Dermis microvascular lymphatic vessel endothelial cell (primary cell): ENCODE results near the gene PDCD6IP. TPM values are rescaled to one million over a fixed set of nuclear protein-coding genes. Genes with fewer than 3 reads are reported as not detected.
"Not testable (repeated sequence)": the region's sequence is repeated elsewhere in the genome, so short reads cannot be mapped to it uniquely, and the experiment has no call there.

Experiments
- DNase-seq, 2 donors: peaks; one replicate each; pipeline versions ENCODE4 v3.0.0 to v3.0.0-alpha.2; 2010; ENCODE audit warnings: low read depth in 2 of 2
- total RNA-seq: library from RNA; depleted of rRNA; stranded (reverse); fragments of >200 nt; gene quantifications from 2 replicates; pipeline ENCODE4 v1.2.1, GENCODE V29; 2014

Gene PDCD6IP
- total RNA-seq, 1 donor from 2014 or later: 73.7 TPM

DNA sequence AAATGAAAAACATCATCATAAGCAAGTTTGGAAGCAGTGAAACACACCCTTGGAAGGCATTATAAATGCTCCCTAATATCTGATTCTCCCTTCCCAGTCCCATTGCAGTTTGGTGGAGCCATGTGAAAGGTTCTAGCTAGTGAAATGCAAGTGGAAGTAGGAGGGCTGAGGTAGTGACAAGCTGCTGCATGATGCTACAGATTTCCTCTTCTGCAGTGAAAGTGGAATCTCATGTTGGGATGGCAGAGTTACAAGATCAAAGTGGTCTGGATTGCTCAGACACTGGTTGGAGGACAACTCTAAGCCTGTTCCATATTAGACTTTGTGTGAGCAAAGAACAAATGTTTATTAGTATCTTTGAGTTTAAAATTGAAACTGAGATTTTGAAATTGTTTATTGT is 3.3 kb upstream of the PDCD6IP start:
- DNase-seq: no peak

DNA sequence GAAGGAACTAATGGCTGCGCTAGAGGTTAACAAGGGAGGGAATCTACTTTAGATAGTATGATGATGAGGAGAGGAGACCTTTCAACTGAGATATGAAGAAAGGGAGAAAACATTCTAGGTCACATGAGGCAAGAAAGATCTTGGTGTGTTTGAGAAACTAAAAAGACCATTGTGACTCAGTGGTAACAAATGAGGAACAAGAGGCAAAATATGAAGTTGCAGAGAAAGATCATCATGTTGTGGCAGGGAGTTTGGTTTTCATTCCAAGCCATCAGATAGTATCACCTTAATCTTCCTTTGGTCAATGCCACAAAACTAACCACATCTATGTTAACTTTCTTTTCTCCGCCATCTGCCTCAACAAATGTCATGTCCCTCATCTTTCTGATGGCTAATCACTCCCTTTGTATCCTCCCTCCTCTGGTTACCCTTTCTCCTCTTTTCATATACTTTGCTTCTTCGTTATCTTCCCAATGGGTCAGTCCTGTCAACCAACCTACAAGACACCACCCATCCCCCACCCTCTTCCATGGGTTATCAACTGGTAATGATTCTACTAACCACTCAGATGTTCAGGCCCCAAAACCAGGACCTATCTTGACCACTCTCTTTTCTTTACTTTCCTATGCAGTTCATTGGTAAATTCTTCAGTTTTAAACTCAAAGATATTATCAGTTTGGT is 2.4 kb upstream of the PDCD6IP start:
- DNase-seq: no peak

DNA sequence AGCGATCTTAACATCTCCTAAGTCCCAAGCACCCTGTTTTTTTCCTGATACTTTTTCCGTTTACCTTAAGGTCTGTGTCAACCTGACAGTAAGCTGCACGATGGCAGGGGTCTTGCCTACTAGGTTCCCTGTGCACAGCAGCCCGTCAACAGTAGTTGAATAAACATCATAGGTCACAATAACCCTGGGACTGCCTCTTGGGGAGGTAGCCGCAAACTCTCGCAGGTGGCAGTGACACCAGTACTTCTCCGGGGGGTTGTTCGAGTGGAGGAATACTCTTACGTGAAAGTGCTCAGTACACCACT is 365 bp upstream of the PDCD6IP start:
- no peak for DNase-seq

DNA sequence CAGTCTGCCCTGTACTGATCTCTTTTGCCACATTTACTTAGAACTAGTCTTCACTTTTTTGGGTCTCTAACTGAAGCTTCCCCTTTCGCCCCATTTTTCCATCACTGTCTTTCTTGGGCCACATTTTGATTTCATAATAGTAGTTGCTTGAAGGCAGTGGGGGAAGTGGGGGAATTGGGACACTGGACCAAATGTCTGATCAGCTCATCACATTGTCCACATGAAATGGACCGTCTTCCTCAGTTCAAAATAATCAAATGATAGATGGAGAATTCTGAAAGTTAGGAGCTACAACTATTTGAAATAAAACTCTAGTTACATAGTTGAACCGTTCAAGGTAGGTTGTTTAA is 747 bp downstream of the PDCD6IP start:
- DNase-seq: no peak

DNA sequence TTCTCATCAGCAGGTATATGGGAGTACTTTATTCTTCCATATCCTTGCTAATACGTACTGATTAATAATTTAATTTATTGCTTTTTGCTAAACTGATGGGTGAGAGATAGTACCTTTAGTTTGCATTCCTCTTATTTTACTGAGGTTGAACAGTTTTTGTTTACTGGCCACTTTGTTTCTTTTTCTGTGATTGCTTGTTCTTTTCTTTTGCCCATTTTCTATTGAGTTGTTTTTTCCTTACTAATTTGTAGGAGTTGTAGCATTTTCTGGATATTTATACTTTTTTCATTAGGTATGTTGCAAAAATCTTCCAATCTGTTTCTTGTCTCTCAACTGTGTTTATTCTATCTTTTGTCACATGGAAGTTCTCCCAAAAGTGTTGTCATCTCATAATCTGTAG is 4.8 kb downstream of the PDCD6IP start:
- DNase-seq: no peak

DNA sequence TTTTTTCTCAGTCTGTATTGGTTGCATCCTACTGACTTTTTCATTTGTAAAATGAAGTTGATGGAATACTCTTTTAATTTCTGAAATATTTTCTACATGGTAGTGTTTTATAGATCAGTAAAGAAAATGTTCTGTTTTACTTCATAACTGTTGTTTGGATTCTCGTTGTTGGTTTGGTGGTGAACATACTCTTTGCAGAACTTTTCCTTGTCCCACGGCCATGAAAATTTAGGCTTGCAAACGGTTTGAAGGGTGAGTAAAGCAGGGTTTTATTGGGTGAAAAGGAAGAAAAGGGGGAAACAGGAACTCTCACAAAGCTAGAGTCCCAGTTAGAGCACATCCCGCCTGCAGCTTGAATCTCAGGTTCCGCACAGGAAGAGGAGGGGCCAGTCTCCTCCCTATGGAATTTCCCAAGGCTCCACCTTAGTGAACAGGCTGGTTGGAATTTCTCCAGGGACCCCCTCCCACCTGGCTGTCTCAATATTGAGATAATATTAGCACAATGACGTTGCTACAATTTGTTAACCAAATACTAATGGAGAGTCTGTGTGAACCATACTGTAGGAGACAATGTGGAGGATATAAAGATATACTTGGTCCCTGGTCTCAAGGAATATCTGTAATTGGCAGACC is 5.6 kb downstream of the PDCD6IP start:
- no peak for DNase-seq

DNA sequence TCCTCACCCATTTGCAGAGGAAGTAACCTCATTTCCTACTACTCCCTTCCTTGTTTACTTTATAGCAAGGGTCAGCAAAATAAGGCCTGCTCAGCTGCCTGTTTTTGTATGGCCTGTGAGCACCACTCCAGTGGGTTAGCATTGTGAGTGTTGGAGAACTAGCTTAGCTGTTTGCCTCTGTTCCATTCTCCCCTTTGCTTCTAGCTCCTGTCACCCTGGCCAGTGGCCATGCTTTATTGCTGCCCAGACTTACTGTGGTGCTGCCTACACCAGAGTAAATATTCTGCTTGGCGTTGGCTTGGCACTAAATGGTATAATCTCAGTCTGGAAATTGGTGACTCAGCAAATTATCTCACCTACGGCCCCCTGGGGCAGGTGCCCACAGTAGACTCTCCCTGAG is 8.8 kb downstream of the PDCD6IP start:
- DNase-seq: peak; percentile 73 to 75

DNA sequence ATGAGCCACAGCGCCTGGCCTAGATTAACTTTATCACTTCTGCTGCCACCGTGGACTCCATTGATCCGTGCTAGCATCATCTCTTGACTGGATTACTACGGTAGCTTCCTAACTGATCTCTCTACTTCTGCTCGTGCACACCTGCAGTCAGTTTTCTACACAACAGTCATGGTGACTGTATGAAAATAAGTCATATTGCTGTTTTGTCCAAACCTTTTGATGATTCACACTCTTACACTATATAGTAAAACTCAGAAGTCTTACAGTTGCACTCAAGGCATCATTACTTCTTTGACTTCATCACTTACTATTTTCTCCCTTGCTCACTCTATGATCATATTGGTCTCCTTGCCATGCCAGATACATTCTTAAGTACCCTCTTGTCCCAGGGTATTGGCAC is 10.1 kb downstream of the PDCD6IP start:
- no peak for DNase-seq

DNA sequence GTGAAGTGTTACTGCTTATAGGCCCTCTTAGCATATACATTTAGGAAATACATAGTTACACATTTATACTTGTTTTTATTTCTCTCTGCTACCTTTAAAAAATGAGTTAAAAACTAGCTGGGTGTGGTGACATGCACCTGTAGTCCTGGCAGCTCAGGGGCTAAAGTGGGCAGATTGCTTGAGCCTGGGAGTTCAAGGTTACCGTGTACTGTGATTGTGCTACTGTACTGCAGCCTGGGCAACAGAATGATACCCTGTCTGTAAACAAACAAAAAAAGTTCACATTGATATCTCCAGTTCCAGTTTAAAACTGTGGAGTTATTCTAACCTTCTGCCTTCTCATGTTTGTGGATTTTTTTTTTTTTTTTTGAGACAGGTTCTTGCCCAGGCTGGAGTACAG is 12.1 kb downstream of the PDCD6IP start:
- no peak for DNase-seq

DNA sequence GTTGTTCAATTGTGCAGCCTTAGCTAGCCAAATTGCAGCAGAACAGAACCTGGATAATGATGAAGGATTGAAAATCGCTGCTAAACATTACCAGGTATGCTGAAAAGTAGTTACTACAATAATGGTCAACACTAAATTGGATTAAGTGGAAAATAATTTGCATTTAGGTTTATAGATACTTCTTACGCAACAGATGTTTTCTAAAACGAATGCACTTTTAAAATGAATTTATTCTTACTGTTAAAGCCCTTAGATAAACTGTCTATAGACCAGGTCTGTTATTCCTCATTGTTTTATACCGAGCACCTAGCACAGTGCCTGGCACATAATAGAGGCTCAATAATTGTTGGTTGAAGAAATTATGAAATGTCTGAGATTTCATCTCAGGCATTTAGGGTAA is 23.6 kb downstream of the PDCD6IP start:
- no peak for DNase-seq

DNA sequence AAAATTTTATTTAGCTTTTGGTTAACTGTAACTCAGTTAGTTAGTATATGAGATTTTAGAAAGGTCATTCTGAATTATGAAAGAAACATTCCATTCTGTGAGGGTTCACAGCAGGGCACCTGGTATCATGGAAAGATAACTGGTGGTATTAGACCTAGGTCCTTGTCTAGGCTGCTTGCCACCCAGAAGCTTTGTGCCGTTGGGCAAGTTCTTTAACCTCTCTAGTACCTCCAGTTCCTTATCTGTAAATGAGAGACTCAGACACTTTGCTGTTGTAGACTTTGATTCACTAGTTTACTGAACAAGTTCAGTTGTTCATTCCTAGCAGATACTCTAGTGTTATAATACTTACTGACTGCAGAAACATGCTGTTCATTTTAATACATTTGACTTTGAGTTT is 25.4 kb downstream of the PDCD6IP start:
- DNase-seq: no peak

DNA sequence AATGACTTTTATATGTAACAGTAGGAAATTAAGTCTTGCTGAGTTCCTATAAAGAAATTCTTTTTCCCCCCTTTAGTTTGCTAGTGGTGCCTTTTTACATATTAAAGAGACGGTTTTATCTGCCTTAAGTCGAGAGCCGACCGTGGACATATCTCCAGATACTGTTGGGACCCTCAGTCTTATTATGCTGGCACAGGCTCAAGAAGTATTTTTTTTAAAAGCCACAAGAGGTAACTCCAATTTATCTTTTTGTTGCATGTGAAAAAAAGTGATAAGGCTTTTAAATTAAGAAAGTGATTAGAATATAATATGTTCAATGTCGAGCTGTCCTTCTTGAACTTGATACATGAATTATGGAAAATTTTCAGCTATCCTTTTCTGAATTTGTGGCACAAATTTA is 26.7 kb downstream of the PDCD6IP start:
- no peak for DNase-seq

DNA sequence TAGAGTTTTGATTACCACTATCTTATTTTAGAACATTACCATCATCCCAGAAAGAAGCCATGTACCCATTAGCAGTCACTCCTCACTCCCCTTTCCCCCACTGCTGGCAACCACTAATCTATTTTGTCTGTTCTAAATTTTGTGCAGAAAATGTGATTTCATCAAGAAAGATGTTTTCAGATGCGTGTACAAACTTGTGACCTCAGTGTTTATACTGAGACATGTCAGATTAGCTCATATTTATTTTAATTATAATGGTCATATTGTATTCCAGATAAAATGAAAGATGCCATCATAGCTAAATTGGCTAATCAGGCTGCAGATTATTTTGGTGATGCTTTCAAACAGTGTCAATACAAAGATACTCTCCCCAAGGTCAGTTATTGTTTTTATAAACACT is 27.8 kb downstream of the PDCD6IP start:
- DNase-seq: no peak

DNA sequence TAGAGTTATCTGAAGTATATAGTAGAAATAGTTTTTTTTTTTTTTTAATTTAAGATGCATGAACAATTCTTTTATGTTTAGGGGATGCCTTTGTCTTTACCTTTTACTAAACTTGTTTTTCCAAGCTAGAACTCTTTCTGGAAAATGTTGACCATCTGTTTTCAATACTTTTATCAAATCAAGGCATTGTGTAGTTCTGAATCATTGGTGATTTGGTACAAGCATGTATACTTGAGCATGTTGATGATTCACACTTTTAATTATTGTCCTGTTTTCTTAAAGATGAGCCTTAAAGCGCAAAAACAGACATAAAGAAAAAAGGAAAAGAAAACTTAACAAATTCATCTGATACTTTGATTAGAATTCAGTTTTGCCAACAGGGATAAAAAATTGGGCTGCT is 28.3 kb downstream of the PDCD6IP start:
- DNase-seq: no peak

DNA sequence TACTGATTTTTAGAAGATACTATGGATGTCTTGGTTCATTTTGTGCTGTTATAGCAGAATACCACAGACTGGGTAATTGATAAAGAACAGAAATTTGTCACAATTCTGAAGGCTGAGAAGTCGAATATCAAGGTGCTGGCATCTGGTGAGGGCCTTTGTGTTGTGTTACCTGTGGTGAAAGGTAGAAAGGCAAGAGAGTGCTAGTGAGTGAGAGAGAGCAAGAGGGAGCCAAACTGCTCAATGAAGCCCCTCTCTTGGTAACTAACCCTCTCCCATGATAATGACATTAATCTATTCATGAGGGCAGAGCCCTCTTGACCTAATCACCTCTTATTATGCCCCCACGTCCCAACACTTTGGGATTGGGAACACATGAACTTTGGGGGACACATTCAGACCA is 31.3 kb downstream of the PDCD6IP start:
- no peak for DNase-seq

DNA sequence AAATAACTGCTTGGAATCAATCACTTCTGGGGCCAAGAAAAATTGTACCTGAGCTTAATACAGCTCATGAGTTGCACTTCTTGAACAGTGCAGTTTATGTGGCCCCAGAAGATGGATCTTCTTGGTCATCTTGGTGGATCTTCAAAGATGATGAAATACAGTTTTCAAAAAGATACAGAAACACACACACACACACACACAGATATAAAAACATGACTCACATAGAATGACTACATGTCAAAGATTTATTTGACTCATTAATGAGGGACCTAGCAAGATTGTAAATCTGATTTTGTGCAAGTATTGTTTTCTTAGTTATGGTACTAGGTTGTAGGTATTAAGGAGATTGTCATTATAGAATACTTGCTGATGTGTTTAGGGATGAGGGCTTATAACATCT is 32.6 kb downstream of the PDCD6IP start:
- DNase-seq: no peak

DNA sequence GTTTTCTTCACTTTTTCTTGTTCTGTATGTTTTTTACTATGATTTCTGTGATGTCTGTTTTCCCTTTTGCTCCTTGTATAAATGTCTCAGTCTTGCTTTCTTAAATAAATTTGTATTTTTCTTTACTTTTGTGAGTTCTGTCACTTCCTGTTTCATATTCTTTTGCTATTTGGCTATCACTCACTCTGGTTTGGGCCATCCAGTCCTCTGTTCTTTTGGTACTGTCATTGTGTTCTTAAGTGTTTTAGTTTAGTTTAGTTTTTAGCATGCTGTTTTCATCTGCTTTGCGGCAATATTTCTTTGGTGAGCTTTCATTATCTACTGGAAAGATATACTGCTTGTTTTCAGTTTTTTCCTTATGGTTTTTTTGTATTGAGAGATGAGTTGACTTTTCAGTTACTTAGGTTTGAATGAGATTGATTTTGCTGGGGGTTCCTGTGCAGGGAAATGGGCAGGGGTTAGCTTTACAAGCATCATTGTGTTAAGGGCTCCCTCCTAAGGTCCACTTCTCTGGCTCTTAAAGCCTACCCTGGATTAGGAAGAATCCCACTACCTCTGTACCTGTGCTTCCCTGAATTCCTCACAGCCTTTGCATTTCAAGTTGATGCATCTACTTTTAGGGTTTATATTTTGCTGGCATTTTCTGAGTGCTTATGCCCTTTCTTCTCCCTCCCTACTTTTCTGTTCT is 35.1 kb downstream of the PDCD6IP start:
- no peak for DNase-seq

DNA sequence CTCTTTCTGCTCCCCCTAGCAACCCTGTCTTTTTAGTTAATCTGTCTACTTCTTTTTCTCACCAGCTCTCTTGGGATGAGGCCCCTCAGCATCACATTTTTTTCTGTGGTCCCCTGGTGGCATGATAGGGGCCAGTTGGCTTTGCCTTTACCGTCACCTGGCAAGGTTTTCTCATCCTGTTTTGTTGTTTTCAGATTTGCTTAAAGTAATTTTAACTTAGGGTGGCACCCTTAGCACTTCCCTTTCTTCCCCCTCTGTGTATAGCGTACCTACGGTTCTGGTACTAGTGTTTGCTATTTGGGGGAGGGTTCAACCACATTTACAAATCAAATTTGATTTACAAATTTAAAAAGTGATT is 35.6 kb downstream of the PDCD6IP start:
- DNase-seq: no peak

DNA sequence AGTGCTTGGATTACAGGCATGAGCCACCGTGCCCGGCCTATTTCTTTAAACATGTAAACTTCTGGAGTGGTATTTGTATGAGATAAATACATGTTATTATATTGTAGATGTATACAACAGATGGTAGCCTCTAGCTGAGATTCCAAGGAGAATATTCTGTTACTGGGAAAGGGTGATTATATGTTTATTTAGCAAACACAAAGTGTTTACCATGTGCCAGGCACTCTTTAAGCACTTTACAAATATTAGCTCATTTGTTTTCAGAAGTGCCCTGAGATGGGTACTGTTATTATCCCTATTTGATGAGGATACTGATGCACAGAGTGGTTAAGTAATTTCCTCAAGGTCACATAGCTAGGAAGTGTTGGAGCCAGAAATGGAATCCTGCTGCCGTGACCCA is 38.8 kb downstream of the PDCD6IP start:
- DNase-seq: not testable (repeated sequence)

DNA sequence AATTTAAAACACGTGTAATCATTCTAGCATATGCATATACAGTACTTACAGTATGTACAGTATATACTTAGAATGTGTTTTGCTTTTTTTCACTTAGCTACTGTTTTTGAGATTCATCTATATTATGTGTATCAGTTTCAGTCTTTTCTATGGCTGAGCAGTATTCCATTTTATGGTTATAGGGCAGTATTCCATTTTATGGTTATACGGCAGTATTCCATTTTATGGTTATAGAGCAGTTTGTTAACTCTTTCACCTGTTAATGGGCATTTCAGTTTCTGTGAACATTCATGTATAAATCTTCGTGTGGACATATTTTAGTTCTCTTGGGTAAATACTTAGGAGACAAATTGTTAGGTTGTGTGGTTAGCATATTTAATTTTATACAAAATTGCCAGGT is 40.9 kb downstream of the PDCD6IP start:
- DNase-seq: no peak

DNA sequence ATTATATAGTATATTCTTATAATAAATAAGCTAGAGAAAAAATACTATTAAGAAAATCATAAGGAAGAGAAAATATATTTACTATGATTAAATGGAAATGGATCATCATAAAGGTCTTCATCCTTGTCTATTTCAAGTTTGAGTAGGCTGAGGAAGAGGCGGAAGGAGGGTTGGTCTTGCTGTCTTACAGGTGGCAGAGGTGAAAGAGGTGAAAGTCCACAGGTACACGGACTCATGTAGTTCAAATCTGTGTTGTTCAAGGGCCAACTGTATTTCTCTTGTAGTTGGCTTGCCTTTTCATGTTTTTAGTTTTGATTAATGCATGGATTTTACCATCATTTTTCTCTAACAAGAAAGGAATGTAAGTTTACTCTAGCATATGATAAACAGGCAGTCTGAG is 41.7 kb downstream of the PDCD6IP start:
- no peak for DNase-seq

DNA sequence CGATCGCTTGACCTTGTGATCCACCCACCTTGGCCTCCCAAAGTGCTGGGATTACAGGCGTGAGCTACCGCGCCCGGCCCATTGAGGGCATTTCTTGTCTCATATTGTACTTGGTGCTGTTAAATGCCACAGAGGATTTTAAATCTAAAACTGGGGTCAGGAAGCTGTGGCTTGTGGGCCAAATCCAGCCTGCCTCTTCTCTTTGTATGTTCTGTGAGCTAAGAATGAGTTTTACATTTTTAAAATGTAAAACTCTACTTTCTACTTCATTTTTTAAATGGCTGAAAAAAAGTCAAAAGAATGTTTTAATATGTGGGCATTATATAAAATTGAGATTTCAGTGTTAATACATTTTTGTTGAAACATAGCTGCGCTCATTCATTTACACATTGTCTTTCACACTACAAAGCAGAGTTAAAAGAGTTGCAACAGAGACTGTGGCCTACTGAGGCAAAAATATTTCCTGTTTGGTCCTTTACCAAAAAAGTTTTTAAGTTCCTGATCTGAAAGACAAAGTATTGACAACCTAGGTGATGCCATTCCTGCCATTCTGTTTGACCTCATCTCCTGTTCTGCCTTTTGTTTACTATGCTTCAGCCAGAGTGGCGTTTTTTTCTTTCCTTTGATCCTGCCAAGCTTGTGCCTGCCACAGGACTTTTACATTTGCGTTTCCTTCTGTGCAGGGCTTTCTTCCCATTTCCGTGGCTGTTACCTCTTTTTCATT is 50.4 kb downstream of the PDCD6IP start:
- DNase-seq: peak; percentile 73 to 84

DNA sequence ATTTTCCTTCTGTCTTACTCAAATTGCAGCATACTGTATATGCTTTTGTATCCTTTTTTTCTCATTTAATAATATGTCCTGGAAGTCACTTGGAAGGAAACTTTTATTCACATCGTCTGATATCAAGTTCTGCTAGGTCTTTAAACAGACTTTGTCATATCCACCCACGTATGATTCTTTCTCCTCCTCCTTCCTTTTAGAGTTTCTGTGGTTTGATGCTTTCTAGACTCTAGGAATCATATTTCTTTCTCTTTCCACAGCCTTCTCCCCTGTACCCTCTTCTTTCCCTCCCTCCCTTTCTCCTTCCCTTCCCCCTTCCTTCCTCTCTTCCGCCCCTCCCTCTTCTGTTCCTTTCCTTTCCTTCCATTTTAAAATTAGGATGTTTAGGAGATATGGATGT is 52.2 kb downstream of the PDCD6IP start:
- DNase-seq: not testable (repeated sequence)
